ENCODE data around the gene GRIK5. TPM values are rescaled to one million over a fixed set of nuclear protein-coding genes. Genes with fewer than 3 reads are reported as not detected.

Gene GRIK5
- polyA plus RNA-seq, 1 donor (not counting 4 experiments of a cell fraction or from before 2014, with no cell fraction given) = 0.17 TPM

DNA sequence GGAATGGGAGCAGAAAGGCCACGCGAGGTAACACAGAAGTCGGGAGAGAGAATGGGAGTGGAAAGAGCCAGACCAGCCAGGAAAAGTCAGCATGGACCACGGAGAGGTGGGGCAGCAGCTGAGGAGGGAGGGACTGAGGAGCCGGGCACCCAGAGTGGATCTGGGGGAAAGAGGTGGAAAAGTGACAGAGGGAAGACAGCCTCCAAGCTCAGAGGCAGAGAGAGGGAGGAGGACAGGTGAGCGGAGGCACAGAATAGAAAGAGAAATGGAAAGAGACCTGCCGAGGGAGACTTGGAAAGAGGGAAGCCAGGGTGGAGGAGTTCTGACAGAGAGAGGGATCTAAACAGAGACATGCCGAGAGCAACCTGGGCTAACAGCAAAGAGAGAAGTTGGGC, 1.6 kb downstream of the GRIK5 start:
- Histone ChIP-seq H3K27ac (ENCODE audit: control insufficient read depth, insufficient read depth, low read length) (no peak overlapping the region), H4K20me1 (ENCODE audit: control insufficient read depth, extremely low read depth, insufficient read depth, low read length) (no peaks in the 10 kb centered on the region), H3K36me3 (ENCODE audit: control insufficient read depth in 2 of 2, extremely low read depth in 1 of 2, insufficient read depth in 2 of 2, low read length in 2 of 2) (no peaks in the 10 kb centered on the region), H3K4me2 (ENCODE audit: control insufficient read depth, extremely low read depth, insufficient read depth, low read depth, low read length) (no peak overlapping the region), H3K9ac (ENCODE audit: control insufficient read depth, extremely low read depth, insufficient read depth, low read length) (no peak overlapping the region), H3K79me2 (ENCODE audit: control insufficient read depth, insufficient read depth, low read length) (no peaks in the 10 kb centered on the region), H3K9me1 (ENCODE audit: control insufficient read depth, extremely low read depth, insufficient read depth, low read length) (no peaks in the 10 kb centered on the region), H3K27me3 (ENCODE audit: control insufficient read depth, extremely low read depth, insufficient read depth, low read length) (peaks cover 27% of the 10 kb centered on the region), H3K9me3 (ENCODE audit: control insufficient read depth, low read depth, low read length) (no peaks in the 10 kb centered on the region), H2AFZ (ENCODE audit: control insufficient read depth, low read length) (no peak overlapping the region), H3K4me1 (ENCODE audit: control insufficient read depth, extremely low read depth, insufficient read depth, low read length) (peaks cover 3% of the 10 kb centered on the region), H3K4me3 (ENCODE audit: control insufficient read depth in 2 of 3, extremely low read depth in 1 of 3, insufficient read depth in 2 of 3, low read depth in 1 of 3, low read length in 3 of 3) (no peak overlapping the region)
- dilution Hi-C loops (cut with MboI; ENCODE audit: extremely low pct_ligation_motif_present, low sequenced_read_pairs) = no loop called here
- FAIRE-seq (no peak), DNase-seq (ENCODE audit: low read depth, low spot score) (no peak)
- TF ChIP-seq, protein P1, sequence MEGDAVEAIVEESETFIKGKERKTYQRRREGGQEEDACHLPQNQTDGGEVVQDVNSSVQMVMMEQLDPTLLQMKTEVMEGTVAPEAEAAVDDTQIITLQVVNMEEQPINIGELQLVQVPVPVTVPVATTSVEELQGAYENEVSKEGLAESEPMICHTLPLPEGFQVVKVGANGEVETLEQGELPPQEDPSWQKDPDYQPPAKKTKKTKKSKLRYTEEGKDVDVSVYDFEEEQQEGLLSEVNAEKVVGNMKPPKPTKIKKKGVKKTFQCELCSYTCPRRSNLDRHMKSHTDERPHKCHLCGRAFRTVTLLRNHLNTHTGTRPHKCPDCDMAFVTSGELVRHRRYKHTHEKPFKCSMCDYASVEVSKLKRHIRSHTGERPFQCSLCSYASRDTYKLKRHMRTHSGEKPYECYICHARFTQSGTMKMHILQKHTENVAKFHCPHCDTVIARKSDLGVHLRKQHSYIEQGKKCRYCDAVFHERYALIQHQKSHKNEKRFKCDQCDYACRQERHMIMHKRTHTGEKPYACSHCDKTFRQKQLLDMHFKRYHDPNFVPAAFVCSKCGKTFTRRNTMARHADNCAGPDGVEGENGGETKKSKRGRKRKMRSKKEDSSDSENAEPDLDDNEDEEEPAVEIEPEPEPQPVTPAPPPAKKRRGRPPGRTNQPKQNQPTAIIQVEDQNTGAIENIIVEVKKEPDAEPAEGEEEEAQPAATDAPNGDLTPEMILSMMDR (optimal IDR thresholded peaks at IDR 0.05 in 1 of 3, IDR thresholded peaks at IDR 0.05 in 1 of 3, conservative IDR thresholded peaks at IDR 0.05 in 1 of 3; ENCODE audit: extremely low read depth in 1 of 3, insufficient read depth in 2 of 3, low read length in 3 of 3) = no peak
- TF ChIP-seq EZH2 (IDR thresholded peaks at IDR 0.05; ENCODE audit: low read length) = no peak

DNA sequence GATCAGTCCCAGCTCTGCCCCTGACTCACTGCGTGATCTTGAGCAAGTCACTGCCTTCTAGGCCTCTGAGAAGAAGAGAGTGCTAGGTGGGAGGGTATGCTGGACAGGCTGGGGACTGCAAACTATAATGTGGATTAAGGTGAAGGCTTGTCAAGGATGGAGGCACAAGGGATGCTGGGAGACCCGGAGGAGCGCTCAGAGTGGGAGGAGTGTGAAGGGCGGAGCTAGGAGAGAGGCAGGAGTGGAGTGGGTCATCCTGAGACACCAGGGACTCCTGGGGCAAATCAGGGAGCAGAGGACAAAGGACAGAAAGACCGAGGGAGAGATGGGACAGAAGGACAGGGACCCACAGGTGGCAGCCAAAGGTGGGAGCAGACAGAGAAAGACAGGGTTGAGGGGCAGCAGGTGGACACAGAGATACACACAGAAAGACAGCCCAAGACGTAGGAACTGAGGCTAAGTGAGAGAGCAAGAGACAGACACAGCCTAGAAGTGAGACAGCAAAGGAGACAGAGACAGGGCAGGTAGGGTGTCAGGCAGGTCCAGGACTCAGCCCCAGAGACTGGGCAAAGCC, 2.6 kb downstream of the GRIK5 start:
- H3K27ac ChIP-seq (ENCODE audit: control insufficient read depth, insufficient read depth, low read length) = no peak overlapping the region
- no peak for TF ChIP-seq EZH2 (IDR thresholded peaks at IDR 0.05; ENCODE audit: low read length)
- TF ChIP-seq, protein P1 (optimal IDR thresholded peaks at IDR 0.05 in 1 of 3, IDR thresholded peaks at IDR 0.05 in 1 of 3, conservative IDR thresholded peaks at IDR 0.05 in 1 of 3; ENCODE audit: extremely low read depth in 1 of 3, insufficient read depth in 2 of 3, low read length in 3 of 3) = no peak
- H3K9ac ChIP-seq (ENCODE audit: control insufficient read depth, extremely low read depth, insufficient read depth, low read length) = no peak overlapping the region
- H4K20me1 ChIP-seq (ENCODE audit: control insufficient read depth, extremely low read depth, insufficient read depth, low read length) = no peaks in the 10 kb centered on the region
- H2AFZ ChIP-seq (ENCODE audit: control insufficient read depth, low read length) = no peak overlapping the region
- no peaks in the 10 kb centered on the region for H3K36me3 ChIP-seq (ENCODE audit: control insufficient read depth in 2 of 2, extremely low read depth in 1 of 2, insufficient read depth in 2 of 2, low read length in 2 of 2)
- no peak overlapping the region for H3K4me3 ChIP-seq (ENCODE audit: control insufficient read depth in 2 of 3, extremely low read depth in 1 of 3, insufficient read depth in 2 of 3, low read depth in 1 of 3, low read length in 3 of 3)
- dilution Hi-C loops (cut with MboI; ENCODE audit: extremely low pct_ligation_motif_present, low sequenced_read_pairs) = no loop called here
- no peaks in the 10 kb centered on the region for H3K9me3 ChIP-seq (ENCODE audit: control insufficient read depth, low read depth, low read length)
- no peak for FAIRE-seq
- peaks cover 27% of the 10 kb centered on the region for H3K27me3 ChIP-seq (ENCODE audit: control insufficient read depth, extremely low read depth, insufficient read depth, low read length)
- no peaks in the 10 kb centered on the region for H3K79me2 ChIP-seq (ENCODE audit: control insufficient read depth, insufficient read depth, low read length)
- DNase-seq (ENCODE audit: low read depth, low spot score) = no peak
- no peaks in the 10 kb centered on the region for H3K4me1 ChIP-seq (ENCODE audit: control insufficient read depth, extremely low read depth, insufficient read depth, low read length)
- H3K9me1 ChIP-seq (ENCODE audit: control insufficient read depth, extremely low read depth, insufficient read depth, low read length) = no peaks in the 10 kb centered on the region
- no peak overlapping the region for H3K4me2 ChIP-seq (ENCODE audit: control insufficient read depth, extremely low read depth, insufficient read depth, low read depth, low read length)
